Parathyroid adenoma (tissue), 2 donors: ENCODE measurements around the gene INPP1.
A peak's percentile ranks its signal among the peaks of the same experiment; 100 is the strongest.

ENCODE experiments used
- H2AFZ ChIP-seq: fragments of 300-600 bp; sonication (generic); one replicate; pipeline ENCODE4 v1.7.0; 2017; ENCODE audit warnings: antibody characterized with exemption, mild to moderate bottlenecking
- H3K27ac ChIP-seq: fragments of 300-600 bp; sonication (generic); one replicate; pipeline ENCODE4 v1.7.0; 2017
- H3K27me3 ChIP-seq: fragments of 300-600 bp; sonication (generic); one replicate; pipeline ENCODE4 v1.7.0; 2017; ENCODE audit warnings: low read length; ENCODE audit not compliant: control insufficient read depth, insufficient read depth
- H3K36me3 ChIP-seq: fragments of 300-600 bp; sonication (generic); one replicate; pipeline ENCODE4 v1.7.0; 2017; ENCODE audit warnings: low read length; ENCODE audit not compliant: control insufficient read depth, insufficient read depth
- H3K4me1 ChIP-seq: fragments of 300-600 bp; sonication (generic); one replicate; pipeline ENCODE4 v1.7.0; 2017; ENCODE audit warnings: control low read depth
- H3K4me2 ChIP-seq: fragments of 300-600 bp; sonication (generic); one replicate; pipeline ENCODE4 v1.7.0; 2017; ENCODE audit warnings: low read length
- H3K4me3 ChIP-seq: fragments of 300-600 bp; sonication (generic); one replicate; pipeline ENCODE4 v1.7.0; 2017; ENCODE audit warnings: low read depth, low read length
- H3K79me2 ChIP-seq: fragments of 300-600 bp; sonication (generic); one replicate; pipeline ENCODE4 v1.7.0; 2017; ENCODE audit warnings: control low read depth
- H3K9ac ChIP-seq: fragments of 300-600 bp; sonication (generic); one replicate; pipeline ENCODE4 v1.7.0; 2017; ENCODE audit warnings: mild to moderate bottlenecking
- H3K9me3 ChIP-seq: fragments of 300-600 bp; sonication (generic); one replicate; pipeline ENCODE4 v1.7.0; 2017; ENCODE audit warnings: low read length; ENCODE audit not compliant: control insufficient read depth
- TF ChIP-seq, protein P1 (sequence below): fragments of 300-600 bp; sonication (generic); IDR thresholded peaks from one replicate; pipeline ENCODE4 v1.7.0; 2017; ENCODE audit warnings: antibody characterized with exemption, mild to moderate bottlenecking
- donor health status: primary hyperparathyroidism.

The INPP1 gene

DNA sequence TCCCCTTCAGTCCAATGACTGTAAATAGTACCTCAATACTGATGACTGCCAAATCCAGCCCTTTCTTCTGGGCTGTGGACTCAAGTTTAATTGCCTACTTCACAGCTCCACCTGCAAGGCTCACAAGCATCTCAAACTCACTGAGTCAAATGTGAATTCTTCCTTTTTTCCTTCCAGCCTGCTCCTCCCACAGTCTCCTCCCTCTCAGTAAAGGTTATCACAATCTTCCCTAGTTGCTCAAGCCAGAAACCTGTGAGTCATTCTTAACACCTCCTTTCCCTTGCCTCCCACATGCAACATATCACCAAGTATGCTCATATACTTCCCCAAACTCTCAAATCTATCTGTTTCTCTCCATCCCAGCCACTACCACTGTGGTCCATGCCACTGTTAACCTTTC is 61.1 kb downstream of the INPP1 start:
- Histone ChIP-seq H3K4me1 (peaks cover 9% of the 10 kb centered on the region), H2AFZ (peak overlapping the region; percentile 26), H3K9ac (no peak overlapping the region), H3K4me2 (no peak overlapping the region), H3K27me3 (no peaks in the 10 kb centered on the region), H3K4me3 (no peak overlapping the region), H3K9me3 (no peaks in the 10 kb centered on the region), H3K27ac (no peak overlapping the region), H3K36me3 (no peaks in the 10 kb centered on the region), H3K79me2 (peaks cover 8% of the 10 kb centered on the region)
- TF ChIP-seq, protein P1, sequence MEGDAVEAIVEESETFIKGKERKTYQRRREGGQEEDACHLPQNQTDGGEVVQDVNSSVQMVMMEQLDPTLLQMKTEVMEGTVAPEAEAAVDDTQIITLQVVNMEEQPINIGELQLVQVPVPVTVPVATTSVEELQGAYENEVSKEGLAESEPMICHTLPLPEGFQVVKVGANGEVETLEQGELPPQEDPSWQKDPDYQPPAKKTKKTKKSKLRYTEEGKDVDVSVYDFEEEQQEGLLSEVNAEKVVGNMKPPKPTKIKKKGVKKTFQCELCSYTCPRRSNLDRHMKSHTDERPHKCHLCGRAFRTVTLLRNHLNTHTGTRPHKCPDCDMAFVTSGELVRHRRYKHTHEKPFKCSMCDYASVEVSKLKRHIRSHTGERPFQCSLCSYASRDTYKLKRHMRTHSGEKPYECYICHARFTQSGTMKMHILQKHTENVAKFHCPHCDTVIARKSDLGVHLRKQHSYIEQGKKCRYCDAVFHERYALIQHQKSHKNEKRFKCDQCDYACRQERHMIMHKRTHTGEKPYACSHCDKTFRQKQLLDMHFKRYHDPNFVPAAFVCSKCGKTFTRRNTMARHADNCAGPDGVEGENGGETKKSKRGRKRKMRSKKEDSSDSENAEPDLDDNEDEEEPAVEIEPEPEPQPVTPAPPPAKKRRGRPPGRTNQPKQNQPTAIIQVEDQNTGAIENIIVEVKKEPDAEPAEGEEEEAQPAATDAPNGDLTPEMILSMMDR, result no peak

DNA sequence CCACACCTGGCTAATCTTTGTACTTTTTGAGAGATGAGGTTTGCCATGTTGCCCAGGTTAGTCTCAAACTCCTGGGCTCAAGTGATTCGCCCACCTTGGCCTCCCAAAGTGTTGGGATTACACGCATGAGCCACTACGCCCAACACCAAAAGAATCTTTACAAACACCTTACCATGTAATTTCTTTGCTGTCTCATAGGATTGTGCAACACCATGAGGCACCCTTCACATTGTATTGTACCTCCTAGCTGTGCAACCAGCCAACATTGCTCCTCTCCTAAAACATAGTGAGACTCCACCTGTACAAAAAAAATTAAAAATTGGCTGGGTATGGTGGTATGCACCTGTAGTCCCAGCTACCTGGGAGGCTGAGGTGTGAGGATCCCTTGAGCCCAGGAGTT is 61.7 kb downstream of the INPP1 start:
- Histone ChIP-seq H3K4me1 (peaks cover 13% of the 10 kb centered on the region), H3K27ac (no peak overlapping the region), H3K27me3 (no peaks in the 10 kb centered on the region), H3K79me2 (peaks cover 9% of the 10 kb centered on the region), H3K4me2 (no peak overlapping the region), H3K9me3 (no peaks in the 10 kb centered on the region), H2AFZ (no peak overlapping the region), H3K36me3 (no peaks in the 10 kb centered on the region), H3K4me3 (no peak overlapping the region), H3K9ac (no peak overlapping the region)
- TF ChIP-seq, protein P1, result no peak

DNA sequence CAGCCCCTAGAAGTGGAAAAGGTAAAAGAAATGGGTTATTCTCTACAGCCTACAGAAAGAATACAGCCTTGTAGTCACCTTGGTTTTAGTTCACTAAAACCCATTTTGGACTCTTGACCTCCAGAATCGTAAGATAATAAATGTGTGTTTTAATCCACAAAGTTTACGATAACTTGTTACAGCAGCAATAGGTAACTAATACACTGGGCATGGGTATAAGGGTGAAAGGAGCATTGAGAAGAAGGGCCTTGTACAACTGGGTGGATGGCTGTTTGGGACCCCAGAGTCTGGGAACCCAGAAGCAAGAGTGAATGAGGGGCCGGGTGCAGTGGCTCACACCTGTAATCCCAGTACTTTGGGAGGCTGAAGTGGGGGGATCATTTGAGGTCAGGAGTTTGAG is 62.6 kb downstream of the INPP1 start:
- no peaks in the 10 kb centered on the region for H3K27me3 ChIP-seq
- H3K79me2 ChIP-seq, result peaks cover 15% of the 10 kb centered on the region
- no peak overlapping the region for H3K4me3 ChIP-seq
- H3K27ac ChIP-seq, result no peak overlapping the region
- TF ChIP-seq, protein P1, result no peak
- H2AFZ ChIP-seq, result no peak overlapping the region
- H3K36me3 ChIP-seq, result no peaks in the 10 kb centered on the region
- no peak overlapping the region for H3K4me2 ChIP-seq
- H3K4me1 ChIP-seq, result peaks cover 13% of the 10 kb centered on the region
- H3K9ac ChIP-seq, result no peak overlapping the region
- H3K9me3 ChIP-seq, result no peaks in the 10 kb centered on the region

DNA sequence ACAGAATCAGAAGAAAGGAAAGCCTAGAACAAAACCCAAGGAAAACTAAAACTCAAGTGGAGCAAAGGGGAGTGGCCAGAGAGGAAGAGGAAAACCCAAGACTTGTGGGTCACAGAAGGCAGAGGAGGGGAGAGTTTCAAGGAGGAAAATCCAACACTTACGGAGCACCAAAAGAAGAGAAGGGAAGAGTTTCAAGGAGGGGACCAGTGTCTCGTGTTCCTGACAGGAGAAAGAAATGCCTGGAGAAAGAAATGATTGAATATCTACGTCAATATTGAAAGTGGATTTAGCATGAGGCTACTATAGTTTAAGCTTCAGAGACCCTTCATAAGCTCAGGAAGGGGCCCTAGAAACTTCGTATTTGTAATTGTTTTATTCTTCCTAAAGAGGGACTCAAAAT is 63.4 kb downstream of the INPP1 start:
- H3K4me1 ChIP-seq, result peaks cover 13% of the 10 kb centered on the region
- no peak overlapping the region for H3K4me2 ChIP-seq
- H3K36me3 ChIP-seq, result no peaks in the 10 kb centered on the region
- peaks cover 20% of the 10 kb centered on the region for H3K79me2 ChIP-seq
- TF ChIP-seq, protein P1, result no peak
- H3K9me3 ChIP-seq, result no peaks in the 10 kb centered on the region
- H2AFZ ChIP-seq, result peak overlapping the region; percentile 98
- H3K27me3 ChIP-seq, result no peaks in the 10 kb centered on the region
- H3K9ac ChIP-seq, result no peak overlapping the region
- peak overlapping the region; percentile 86 for H3K27ac ChIP-seq
- no peak overlapping the region for H3K4me3 ChIP-seq

- Histone ChIP-seq H3K9ac (peak overlapping the region; percentile 79), H3K27me3 (no peaks in the 10 kb centered on the region), H3K9me3 (no peaks in the 10 kb centered on the region), H3K36me3 (no peaks in the 10 kb centered on the region), H3K4me2 (peak overlapping the region; percentile 92), H2AFZ (peak overlapping the region; percentile 98), H3K27ac (peak overlapping the region; percentile 86), H3K4me3 (peak overlapping the region; percentile 63), H3K79me2 (peaks cover 21% of the 10 kb centered on the region), H3K4me1 (peaks cover 13% of the 10 kb centered on the region)
- TF ChIP-seq, protein P1, result no peak
These were observed 63.9 kb downstream of the INPP1 start for GRCh38 chr2:190407246-190407661.
